Erythroblast (primary cell): ENCODE data around the gene SCGB1D2.

Experiments
- GATA1 ChIP-seq: IDR thresholded peaks from 2 replicates; pipeline ENCODE4 v1.6.1; 2011; ENCODE audit warnings: low read depth, mild to moderate bottlenecking, control low read depth, low read length, moderate library complexity
- POLR2A ChIP-seq: IDR thresholded peaks from 2 replicates; pipeline ENCODE4 v1.6.1; 2011; ENCODE audit warnings: mild to moderate bottlenecking, low read length

DNA sequence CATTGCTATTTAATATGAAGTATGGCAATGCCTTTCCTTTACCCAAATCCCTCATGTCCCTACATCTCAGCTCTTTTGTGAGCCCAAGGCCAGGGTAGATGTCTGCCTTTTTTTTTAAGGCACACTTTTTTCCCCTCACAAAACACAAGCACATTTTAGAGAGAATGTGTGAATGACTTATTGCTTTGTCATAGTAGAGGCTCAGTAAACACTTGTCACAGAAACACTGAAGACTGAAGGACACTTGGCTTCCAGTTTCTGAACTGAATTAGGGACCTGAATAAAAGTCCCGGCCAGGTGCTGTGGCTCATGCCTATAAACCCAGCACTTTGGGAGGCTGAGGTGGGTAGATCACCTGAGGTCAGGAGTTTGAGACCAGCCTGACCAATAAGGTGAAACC is 25.0 kb downstream of the SCGB1D2 start:
- TF ChIP-seq POLR2A = no peak
- TF ChIP-seq GATA1 = no peak
